ENCODE measurements around the gene KCNH1.

GRCh38 chr1:210821615-210822014, 312.3 kb downstream of the KCNH1 start:
- TF ChIP-seq ZNF449 (tag by site-specific recombination; IDR thresholded peaks at IDR 0.05), result no peak
- no peak for TF ChIP-seq ZNF324 (tag by site-specific recombination; IDR thresholded peaks at IDR 0.05)

Data from HEK293 (cell line).